Loucy (cell line): ENCODE measurements around the gene MBNL1.

Experiments
- EZH2phosphoT487 ChIP-seq: fragments of 200-600 bp; IDR thresholded peaks from 2 replicates; pipeline ENCODE4 v1.6.1; 2018; ENCODE audit warnings: antibody characterized with exemption, mild to moderate bottlenecking, moderate library complexity, borderline replicate concordance
- TF ChIP-seq, protein P1 (sequence below): fragments of 200-600 bp; sonication (generic); conservative IDR thresholded peaks from 2 replicates; pipeline ENCODE4 v1.5.1; 2014; ENCODE audit warnings: mild to moderate bottlenecking, antibody characterized with exemption, low read length

DNA sequence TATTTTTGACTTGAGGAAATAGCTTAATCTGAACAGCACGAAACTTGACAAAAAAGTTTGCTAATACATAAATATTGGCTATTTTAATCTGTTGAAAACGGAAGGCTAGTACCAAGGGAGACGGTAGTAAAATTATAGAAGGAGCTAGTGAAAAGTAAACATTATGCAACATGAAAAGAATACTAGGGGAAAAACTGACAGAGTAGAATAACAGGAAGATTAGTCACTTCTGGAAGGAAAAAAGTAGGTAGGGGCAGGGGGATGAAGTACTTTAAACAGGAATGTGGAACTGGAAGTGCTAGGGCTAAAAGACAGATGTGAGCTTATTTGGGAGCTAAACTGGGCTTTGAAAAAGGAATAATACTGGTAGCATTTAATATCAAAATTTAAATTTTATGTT, 60.1 kb downstream of the MBNL1 start:
- TF ChIP-seq, protein P1, sequence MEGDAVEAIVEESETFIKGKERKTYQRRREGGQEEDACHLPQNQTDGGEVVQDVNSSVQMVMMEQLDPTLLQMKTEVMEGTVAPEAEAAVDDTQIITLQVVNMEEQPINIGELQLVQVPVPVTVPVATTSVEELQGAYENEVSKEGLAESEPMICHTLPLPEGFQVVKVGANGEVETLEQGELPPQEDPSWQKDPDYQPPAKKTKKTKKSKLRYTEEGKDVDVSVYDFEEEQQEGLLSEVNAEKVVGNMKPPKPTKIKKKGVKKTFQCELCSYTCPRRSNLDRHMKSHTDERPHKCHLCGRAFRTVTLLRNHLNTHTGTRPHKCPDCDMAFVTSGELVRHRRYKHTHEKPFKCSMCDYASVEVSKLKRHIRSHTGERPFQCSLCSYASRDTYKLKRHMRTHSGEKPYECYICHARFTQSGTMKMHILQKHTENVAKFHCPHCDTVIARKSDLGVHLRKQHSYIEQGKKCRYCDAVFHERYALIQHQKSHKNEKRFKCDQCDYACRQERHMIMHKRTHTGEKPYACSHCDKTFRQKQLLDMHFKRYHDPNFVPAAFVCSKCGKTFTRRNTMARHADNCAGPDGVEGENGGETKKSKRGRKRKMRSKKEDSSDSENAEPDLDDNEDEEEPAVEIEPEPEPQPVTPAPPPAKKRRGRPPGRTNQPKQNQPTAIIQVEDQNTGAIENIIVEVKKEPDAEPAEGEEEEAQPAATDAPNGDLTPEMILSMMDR = no peak
- no peak for TF ChIP-seq EZH2phosphoT487
